Measurements from ENCODE around the gene CFAP43.

Gene CFAP43

GRCh38 chr10:104216631-104217030 lies 15.5 kb downstream of the CFAP43 start:
- no peak overlapping the region for H3K27ac ChIP-seq
- TF ChIP-seq ZFX (IDR thresholded peaks at IDR 0.05) (no peak), CTCF (conservative IDR thresholded peaks at IDR 0.05) (no peak)

- peak; percentile 74 for TF ChIP-seq CTCF (conservative IDR thresholded peaks at IDR 0.05)
- no peak for TF ChIP-seq ZFX (IDR thresholded peaks at IDR 0.05)
- no peak overlapping the region for H3K27ac ChIP-seq
Observed at GRCh38 chr10:104209575-104210198, 22.5 kb downstream of the CFAP43 start.

DNA sequence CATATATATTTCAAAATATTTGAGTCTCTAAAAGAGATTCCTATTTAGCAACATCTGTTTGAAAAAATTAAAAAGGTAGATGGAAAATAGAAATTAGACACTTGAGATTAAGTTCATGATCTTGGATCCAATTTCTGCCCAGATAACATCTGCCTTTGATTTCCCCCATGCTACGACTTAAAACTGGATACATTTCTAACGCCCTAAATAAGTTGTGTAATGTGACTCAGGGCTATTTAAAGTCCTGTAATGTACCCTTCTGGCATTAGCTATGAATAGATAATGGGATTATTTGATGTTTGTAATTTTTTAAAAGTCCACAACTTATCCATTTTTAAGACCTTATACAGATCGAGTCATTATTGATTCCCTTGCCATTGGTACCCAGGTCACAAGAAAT lies 23.4 kb downstream of the CFAP43 start:
- H3K27ac ChIP-seq, result no peak overlapping the region
- TF ChIP-seq CTCF (conservative IDR thresholded peaks at IDR 0.05) (no peak), ZFX (IDR thresholded peaks at IDR 0.05) (no peak)

GRCh38 chr10:104202231-104202630 lies 29.9 kb downstream of the CFAP43 start:
- no peak for TF ChIP-seq CTCF (conservative IDR thresholded peaks at IDR 0.05)
- no peak for TF ChIP-seq ZFX (IDR thresholded peaks at IDR 0.05)
- no peak overlapping the region for H3K27ac ChIP-seq

DNA sequence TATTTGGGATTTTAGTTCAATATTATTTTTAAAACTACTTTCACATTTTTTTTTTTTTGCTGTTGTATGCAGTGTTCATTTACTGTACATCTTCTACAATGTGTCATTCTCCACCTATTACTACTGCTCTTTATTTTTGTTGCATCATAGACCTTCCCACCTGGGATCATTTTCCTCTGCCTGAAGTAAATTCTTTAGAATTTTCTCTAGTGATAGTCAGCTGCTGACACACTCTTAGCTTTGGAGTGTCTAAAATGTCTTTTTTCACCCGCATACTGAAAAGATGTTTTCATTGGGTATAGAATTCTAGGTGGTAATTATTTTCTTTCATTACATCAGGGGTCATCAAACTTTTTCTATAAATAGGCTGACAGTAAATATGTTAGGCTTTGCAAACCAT lies 30.5 kb downstream of the CFAP43 start:
- H3K27ac ChIP-seq, result no peak overlapping the region
- TF ChIP-seq CTCF (conservative IDR thresholded peaks at IDR 0.05) (no peak), ZFX (IDR thresholded peaks at IDR 0.05) (no peak)

- no peak for TF ChIP-seq ZFX (IDR thresholded peaks at IDR 0.05)
- TF ChIP-seq CTCF (conservative IDR thresholded peaks at IDR 0.05), result no peak
- H3K27ac ChIP-seq, result no peak overlapping the region
Observed at GRCh38 chr10:104199567-104199966, 32.6 kb downstream of the CFAP43 start.

- TF ChIP-seq CTCF (conservative IDR thresholded peaks at IDR 0.05) (peak; percentile 43), ZFX (IDR thresholded peaks at IDR 0.05) (no peak)
- no peak overlapping the region for H3K27ac ChIP-seq
Observed at GRCh38 chr10:104197364-104197763, 34.8 kb downstream of the CFAP43 start.

All from C4-2B (cell line).